Activated CD4-positive, alpha-beta memory T cell treated with anti-CD3 and anti-CD28 coated beads, Interleukin-2, amount 10 ng/mL, durations not matched to agents 7 days and 5 days (primary cell): ENCODE measurements around the gene HAP1. TPM values are rescaled to one million over a fixed set of nuclear protein-coding genes. Genes with fewer than 3 reads are reported as not detected.
"Not testable (repeated sequence)": the region's sequence is repeated elsewhere in the genome, so short reads cannot be mapped to it uniquely, and the experiment has no call there.

Source experiments
- CTCF ChIA-PET: fragments of 350-600 bp; sonication (Branson Sonifier 250); formaldehyde crosslinking; loops from one replicate; lab custom pipeline; 2021; ENCODE audit warnings: antibody characterized with exemption, inconsistent platforms; lab: Charles Lee
- POLR2A ChIA-PET: fragments of 350-600 bp; sonication (Branson Sonifier 250); formaldehyde crosslinking; loops from one replicate; lab custom pipeline; 2021; ENCODE audit warnings: antibody characterized with exemption; lab: Charles Lee
- DNase-seq: peaks from one replicate; pipeline ENCODE4 v3.0.0-alpha.2; 2020
- H3K27ac Mint-ChIP-seq: one replicate; pipeline ENCODE4 v1.8.0; 2021; ENCODE audit warnings: mild to moderate bottlenecking, mixed read lengths
- H3K27me3 Mint-ChIP-seq: one replicate; pipeline ENCODE4 v1.8.0; 2021; ENCODE audit warnings: mixed read lengths
- H3K36me3 Mint-ChIP-seq: one replicate; pipeline ENCODE4 v1.8.0; 2021; ENCODE audit warnings: low read depth, mixed read lengths
- H3K4me1 Mint-ChIP-seq: one replicate; pipeline ENCODE4 v1.8.0; 2021; ENCODE audit warnings: mixed read lengths
- H3K4me3 Mint-ChIP-seq: one replicate; pipeline ENCODE4 v1.8.0; 2021; ENCODE audit warnings: mild to moderate bottlenecking, mixed read lengths
- H3K9me3 Mint-ChIP-seq: one replicate; pipeline ENCODE4 v1.8.0; 2021; ENCODE audit warnings: mixed read lengths
- total RNA-seq, 2 experiments: library from RNA; stranded (reverse); gene quantifications; one replicate each; pipeline ENCODE4 v1.2.3, GENCODE V29; 2021

HAP1 gene
- total RNA-seq, 2 experiments from 2014 or later = 0.05 TPM

DNA sequence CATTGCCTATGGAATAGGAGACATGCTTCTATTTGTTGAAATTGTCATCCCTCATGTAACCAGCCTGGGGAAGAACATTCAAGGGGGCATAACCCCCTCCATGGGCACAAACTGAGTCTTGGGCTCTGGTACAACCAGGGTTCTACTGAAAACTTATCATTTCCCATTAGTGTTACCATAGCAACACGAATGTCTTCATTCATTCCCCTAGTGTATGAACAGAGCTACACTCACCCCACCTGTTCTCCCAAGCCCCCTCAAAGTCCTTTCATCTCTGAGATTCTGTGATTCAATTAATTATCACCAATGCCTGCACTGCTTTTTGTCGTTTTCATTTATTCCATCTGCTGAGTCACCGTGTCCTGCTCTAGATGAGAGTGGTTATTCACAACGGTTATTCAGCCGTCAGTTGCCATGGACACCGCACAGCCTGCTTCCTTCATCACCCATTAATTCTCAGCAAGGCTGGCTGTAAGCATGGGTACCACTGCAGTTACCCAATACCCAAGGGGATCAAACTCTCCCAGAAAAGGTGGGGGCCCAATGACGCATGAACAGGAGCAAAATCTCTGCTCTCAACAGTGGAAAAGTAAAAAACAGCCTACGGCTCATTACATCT is 23.9 kb downstream of the HAP1 start:
- DNase-seq = peak; percentile 27
- H3K9me3 Mint-ChIP-seq = no peaks in the 10 kb centered on the region
- H3K4me1 Mint-ChIP-seq = peaks cover 4% of the 10 kb centered on the region
- H3K27me3 Mint-ChIP-seq = peaks cover 21% of the 10 kb centered on the region
- H3K36me3 Mint-ChIP-seq = no peaks in the 10 kb centered on the region
- H3K4me3 Mint-ChIP-seq = no peak overlapping the region
- H3K27ac Mint-ChIP-seq = no peak overlapping the region
- POLR2A ChIA-PET = interaction anchor here (3.4 kb wide), 1 partner anchor 22 kb away, joined by 11 read pairs; the partner anchor contains the start of gene EIF1
- CTCF ChIA-PET = no interaction called here

- no peak for DNase-seq
- Mint-ChIP-seq H3K27ac (no peak overlapping the region), H3K27me3 (peaks cover 29% of the 10 kb centered on the region), H3K36me3 (no peaks in the 10 kb centered on the region), H3K9me3 (no peaks in the 10 kb centered on the region), H3K4me1 (peaks cover 4% of the 10 kb centered on the region), H3K4me3 (no peak overlapping the region)
- ChIA-PET POLR2A (interaction anchor here (1.4 to 2.5 kb wide), 2 partner anchors 16 to 19 kb away, joined by 9 to 10 read pairs; partner anchors contain the start of gene EIF1), CTCF (interaction anchor here (1.1 to 3.8 kb wide), 3 partner anchors 12 to 94 kb away, joined by 3 to 23 read pairs (median 4); no protein-coding TSS in a partner anchor)
These were observed 26.4 kb downstream of the HAP1 start for GRCh38 chr17:41707803-41708669.

GRCh38 chr17:41705271-41705991 is 29.0 kb downstream of the HAP1 start:
- no peaks in the 10 kb centered on the region for H3K9me3 Mint-ChIP-seq
- H3K36me3 Mint-ChIP-seq = no peaks in the 10 kb centered on the region
- DNase-seq = no peak
- peaks cover 19% of the 10 kb centered on the region for H3K27me3 Mint-ChIP-seq
- no peak overlapping the region for H3K4me3 Mint-ChIP-seq
- H3K4me1 Mint-ChIP-seq = no peaks in the 10 kb centered on the region
- H3K27ac Mint-ChIP-seq = no peak overlapping the region
- ChIA-PET CTCF (interaction anchor here (0.6 to 1.6 kb wide), 4 partner anchors 10 to 56 kb away, joined by 3 to 6 read pairs (median 6); no protein-coding TSS in a partner anchor), POLR2A (interaction anchor here (1.0 to 2.5 kb wide), 4 partner anchors 13 to 17 kb away, joined by 3 to 9 read pairs (median 4); partner anchors contain the start of gene EIF1)

GRCh38 chr17:41702712-41703111 is 31.7 kb downstream of the HAP1 start:
- Mint-ChIP-seq H3K9me3 (no peaks in the 10 kb centered on the region), H3K36me3 (no peaks in the 10 kb centered on the region), H3K27ac (no peak overlapping the region), H3K27me3 (peaks cover 10% of the 10 kb centered on the region), H3K4me3 (no peak overlapping the region), H3K4me1 (no peaks in the 10 kb centered on the region)
- CTCF ChIA-PET = no interaction called here
- POLR2A ChIA-PET = interaction anchor here (1.7 kb wide), 1 partner anchor 12 kb away, joined by 8 read pairs; no protein-coding TSS in a partner anchor
- DNase-seq = no peak

DNA sequence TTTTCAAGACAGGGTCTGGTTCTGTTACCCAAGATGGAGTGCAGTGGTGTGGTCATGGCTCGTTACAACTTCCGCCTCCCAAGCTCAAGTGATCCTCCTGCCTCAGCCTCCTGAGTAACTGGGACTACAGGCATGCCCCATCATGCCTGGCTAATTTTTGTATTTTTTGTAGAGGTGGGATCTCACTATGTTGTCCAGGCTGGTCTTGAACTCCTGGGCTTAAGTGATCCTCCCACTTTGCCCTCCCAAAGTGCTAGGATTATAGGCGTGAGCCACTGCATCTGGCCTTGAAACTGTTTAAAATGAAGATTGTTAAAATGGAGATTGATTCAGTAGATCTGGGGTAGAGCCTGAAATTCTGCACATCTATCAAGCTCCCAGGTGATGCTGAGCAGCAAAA is 33.6 kb downstream of the HAP1 start:
- CTCF ChIA-PET = interaction anchor here (1.8 kb wide), 1 partner anchor 11 kb away, joined by 9 read pairs; no protein-coding TSS in a partner anchor

DNA sequence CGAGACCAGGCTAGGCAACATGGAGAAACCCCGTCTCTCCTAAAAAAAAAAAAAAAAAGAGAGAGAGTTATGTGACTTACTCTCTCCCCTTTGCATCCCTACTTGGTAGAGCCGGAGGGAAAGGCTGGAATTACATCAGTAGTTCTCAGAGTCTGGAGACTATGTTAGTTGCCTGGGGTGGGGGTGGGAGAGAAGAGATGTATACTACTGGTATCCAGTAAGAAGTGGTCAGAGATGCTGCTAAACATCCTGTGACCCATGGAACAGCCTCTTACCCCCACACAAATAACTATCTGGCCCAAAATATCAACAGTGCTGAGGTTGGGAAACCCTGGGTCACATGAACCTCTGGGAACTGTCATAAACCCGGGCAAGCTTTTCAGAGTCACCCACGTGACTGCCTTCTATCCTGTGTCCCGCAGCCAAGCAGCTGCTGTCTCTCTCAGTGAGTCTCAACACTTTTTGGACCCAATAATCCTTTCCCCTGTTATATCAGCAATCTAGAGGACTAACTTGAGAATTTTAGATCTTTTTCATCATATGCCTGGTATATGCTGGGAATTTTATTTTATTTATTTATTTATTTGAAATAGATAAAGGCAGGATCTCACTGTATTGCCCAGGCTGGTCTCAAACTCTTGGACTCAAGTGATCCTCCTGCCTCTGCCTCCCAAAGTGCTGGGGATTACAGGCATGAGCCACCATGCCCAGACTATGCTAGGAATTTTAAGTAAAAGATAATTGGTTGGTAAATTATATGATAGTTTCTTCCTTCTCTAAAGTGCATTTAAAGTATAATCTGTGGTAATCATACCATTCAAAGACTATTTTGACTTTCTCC is 37.1 kb downstream of the HAP1 start:
- H3K4me1 Mint-ChIP-seq = peaks cover 14% of the 10 kb centered on the region
- H3K27ac Mint-ChIP-seq = no peak overlapping the region
- POLR2A ChIA-PET = no interaction called here
- DNase-seq = no peak
- H3K36me3 Mint-ChIP-seq = peaks cover 26% of the 10 kb centered on the region
- CTCF ChIA-PET = interaction anchor here (1.5 kb wide), 1 partner anchor 9 kb away, joined by 3 read pairs; no protein-coding TSS in a partner anchor
- H3K27me3 Mint-ChIP-seq = no peaks in the 10 kb centered on the region
- no peaks in the 10 kb centered on the region for H3K9me3 Mint-ChIP-seq
- no peak overlapping the region for H3K4me3 Mint-ChIP-seq

More for the DNA sequence above, 33.6 kb downstream of the HAP1 start:
- H3K4me1 Mint-ChIP-seq, H3K4me3 Mint-ChIP-seq, H3K36me3 Mint-ChIP-seq, H3K9me3 Mint-ChIP-seq, H3K27me3 Mint-ChIP-seq, H3K27ac Mint-ChIP-seq, POLR2A ChIA-PET, DNase-seq: not testable (repeated sequence)

DNA sequence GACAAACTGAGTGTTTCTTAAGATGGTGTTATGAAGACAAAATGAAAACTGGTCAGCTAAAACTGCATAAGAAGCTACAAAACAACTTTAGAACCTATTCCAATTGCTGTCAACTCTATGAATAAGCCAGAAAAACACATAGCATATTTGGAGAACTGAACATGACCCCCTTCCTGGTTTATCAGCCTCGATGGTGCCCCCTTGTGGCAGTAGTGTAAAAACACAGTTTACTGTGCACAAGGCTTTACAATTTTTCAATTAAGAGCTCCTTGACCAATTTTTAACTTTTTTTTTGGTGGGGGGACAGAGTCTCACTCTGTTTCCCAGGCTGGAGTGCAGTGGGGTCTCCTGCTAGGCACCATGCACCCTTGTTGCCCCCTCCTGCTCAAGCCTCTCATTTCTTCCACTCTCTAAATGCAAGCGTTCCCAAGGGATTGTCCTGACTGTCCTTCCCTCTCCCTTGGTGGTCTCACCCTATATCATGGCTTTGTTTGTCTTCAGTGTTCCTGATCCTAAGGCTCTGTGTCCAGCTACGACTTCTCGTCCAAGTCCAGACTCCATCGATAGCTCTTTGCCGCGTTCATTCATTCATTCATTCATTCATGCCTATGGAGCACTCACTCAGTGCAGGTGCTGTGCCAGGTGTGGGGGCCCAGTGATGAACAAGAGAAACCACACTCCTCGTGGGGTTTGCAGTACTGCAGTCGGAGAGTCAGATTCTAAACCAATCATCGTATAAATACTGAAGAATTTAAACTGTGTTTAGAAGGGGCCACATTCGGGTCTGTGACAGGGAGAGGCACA is 38.3 kb downstream of the HAP1 start:
- H3K36me3 Mint-ChIP-seq = peaks cover 37% of the 10 kb centered on the region
- H3K27ac Mint-ChIP-seq = no peak overlapping the region
- peak; percentile 81 for DNase-seq
- peaks cover 24% of the 10 kb centered on the region for H3K4me1 Mint-ChIP-seq
- no peaks in the 10 kb centered on the region for H3K9me3 Mint-ChIP-seq
- CTCF ChIA-PET = interaction anchor here (0.7 to 2.3 kb wide), 18 partner anchors 8 to 432 kb away, joined by 3 to 31 read pairs (median 6); partner anchors contain the start of genes JUP, KLHL11, ODAD4 and P3H4
- H3K27me3 Mint-ChIP-seq = no peaks in the 10 kb centered on the region
- POLR2A ChIA-PET = interaction anchor here (0.7 to 2.0 kb wide), 8 partner anchors 15 to 322 kb away, joined by 3 to 24 read pairs (median 4); partner anchors contain the start of genes ACLY, DNAJC7 and P3H4
- H3K4me3 Mint-ChIP-seq = no peak overlapping the region

DNA sequence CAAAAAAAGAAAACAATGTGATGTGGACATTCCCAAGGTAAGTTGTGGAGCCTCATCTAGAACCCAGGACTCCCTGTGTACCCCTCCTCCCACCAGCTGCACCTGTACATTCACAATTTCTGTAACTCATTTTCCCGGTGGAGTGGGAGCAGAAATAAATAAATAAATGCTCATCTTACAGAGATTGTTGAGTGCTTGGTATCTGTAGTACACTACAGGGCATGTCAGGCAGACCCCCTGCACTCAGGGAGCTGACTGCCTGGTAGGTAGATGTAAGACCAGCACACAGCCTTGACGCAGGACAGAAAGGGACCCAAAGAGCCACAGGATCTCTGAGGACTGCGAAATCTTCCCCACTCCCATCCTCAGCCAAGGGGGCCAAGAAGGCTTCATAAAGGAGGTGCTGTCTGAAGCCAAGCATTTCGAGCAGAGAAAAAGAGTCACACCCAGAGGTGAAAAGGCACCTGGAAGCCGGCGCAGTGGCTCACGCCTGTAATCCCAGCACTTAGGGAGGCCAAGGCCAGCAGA is 39.2 kb downstream of the HAP1 start:
- Mint-ChIP-seq H3K27me3 (no peaks in the 10 kb centered on the region), H3K4me1 (peaks cover 33% of the 10 kb centered on the region), H3K27ac (no peak overlapping the region), H3K36me3 (peaks cover 47% of the 10 kb centered on the region), H3K9me3 (no peaks in the 10 kb centered on the region), H3K4me3 (no peak overlapping the region)
- CTCF ChIA-PET = interaction anchor here (1.2 to 2.3 kb wide), 11 partner anchors 9 to 433 kb away, joined by 3 to 31 read pairs (median 6); partner anchors contain the start of genes ODAD4 and P3H4
- no peak for DNase-seq
- POLR2A ChIA-PET = interaction anchor here (1.0 to 2.0 kb wide), 6 partner anchors 14 to 223 kb away, joined by 3 to 24 read pairs (median 4); partner anchors contain the start of genes ACLY and P3H4

DNA sequence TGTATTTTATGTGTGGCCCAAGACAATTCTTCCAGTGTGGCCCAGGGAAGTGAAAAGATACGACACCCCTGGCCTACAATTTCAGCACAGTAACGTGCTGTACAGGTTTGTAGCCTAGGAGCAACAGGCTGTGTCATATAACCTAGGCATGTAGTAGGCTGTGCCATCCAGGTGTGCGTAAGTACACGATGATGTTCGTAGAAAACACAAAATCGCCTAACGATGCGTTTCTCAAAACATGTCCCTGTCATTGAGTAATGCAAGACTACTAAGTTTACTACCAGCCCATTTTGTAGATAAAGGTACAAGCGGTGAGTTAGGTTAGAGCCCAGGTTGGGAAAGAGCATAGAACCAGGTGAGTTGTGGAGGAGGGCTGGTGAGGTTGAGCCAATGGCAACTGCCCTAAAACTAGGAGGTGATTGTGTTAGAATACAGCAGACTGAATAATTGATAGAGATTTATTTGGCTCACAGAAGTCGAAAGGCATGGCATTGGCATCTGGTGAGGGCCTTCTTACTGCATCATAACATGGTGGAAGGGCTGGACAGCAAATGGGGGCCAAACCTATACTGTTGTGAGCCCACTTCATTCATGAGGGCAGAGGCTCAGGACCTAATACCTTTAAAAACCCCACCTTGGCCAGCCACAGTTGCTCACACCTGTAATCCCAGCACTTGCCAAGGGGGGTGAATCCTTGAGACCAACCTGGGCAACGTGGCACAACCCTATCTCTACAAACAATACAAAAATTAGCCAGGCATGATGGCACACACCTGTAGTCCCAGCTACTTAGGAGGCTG is 41.5 kb downstream of the HAP1 start:
- Mint-ChIP-seq H3K27ac (peak overlapping the region; percentile 56), H3K4me1 (peaks cover 41% of the 10 kb centered on the region), H3K36me3 (peaks cover 62% of the 10 kb centered on the region), H3K4me3 (no peak overlapping the region), H3K27me3 (no peaks in the 10 kb centered on the region), H3K9me3 (no peaks in the 10 kb centered on the region)
- CTCF ChIA-PET = interaction anchor here (0.7 to 1.1 kb wide), 3 partner anchors 27 to 212 kb away, joined by 3 to 5 read pairs (median 4); no protein-coding TSS in a partner anchor
- POLR2A ChIA-PET = interaction anchor here (0.6 to 6.9 kb wide), 11 partner anchors 12 to 1475 kb away, joined by 3 to 494 read pairs (median 3); partner anchors contain the start of genes GAST and P3H4
- DNase-seq = no peak
